KOPT-K1 (cell line): ENCODE data around the gene HEXD.

ENCODE experiments used
- H3K27ac ChIP-seq: fragments of 200-600 bp; sonication (generic); 2 replicates; pipeline ENCODE4 v1.5.1; 2016; ENCODE audit warnings: antibody characterized with exemption, mild to moderate bottlenecking, low read depth, low read length; ENCODE audit not compliant: poor library complexity, severe bottlenecking
- H3K36me3 ChIP-seq: fragments of 200-600 bp; sonication (generic); 2 replicates; pipeline ENCODE4 v1.5.1; 2017; ENCODE audit warnings: antibody characterized with exemption, mild to moderate bottlenecking, low read length, moderate library complexity; ENCODE audit not compliant: insufficient read depth
- H3K9me3 ChIP-seq: fragments of 200-600 bp; sonication (generic); 2 replicates; pipeline ENCODE4 v1.5.1; 2017; ENCODE audit warnings: antibody characterized with exemption, low read length, mild to moderate bottlenecking; ENCODE audit not compliant: insufficient read depth, poor library complexity, severe bottlenecking

HEXD gene

DNA sequence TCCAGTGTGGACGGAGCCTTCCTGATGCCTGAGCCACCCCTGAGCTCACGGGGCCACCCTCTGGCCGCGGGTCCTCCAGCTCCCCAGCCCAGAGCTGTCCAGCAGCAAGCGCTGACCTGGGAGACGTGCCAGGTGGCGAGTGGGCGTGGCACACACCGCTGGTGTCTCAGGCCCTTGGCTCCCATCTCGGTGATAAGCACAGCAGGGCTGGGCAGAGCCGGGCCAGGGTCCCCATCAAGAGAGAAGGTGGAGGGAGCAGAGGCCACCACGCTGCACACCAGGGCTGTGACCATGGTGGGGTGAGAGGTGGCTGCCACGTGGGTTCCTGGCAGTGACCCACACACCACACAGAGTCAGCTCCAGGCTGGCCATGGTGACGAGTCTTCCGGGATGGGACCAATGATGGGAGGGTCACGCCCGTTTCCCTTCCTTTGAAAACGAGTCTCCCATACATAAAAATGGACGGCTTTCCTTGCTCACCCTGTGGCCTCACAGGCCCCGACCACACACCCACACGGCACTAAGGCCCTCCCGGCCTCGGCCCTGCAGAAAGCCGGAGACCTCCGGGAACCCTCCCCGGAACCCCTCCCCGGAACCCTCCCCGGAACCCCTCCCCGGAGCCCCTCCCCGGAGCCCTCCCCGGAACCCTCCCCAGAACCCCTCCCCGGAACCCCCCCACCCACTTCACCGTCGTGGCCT lies 29.8 kb upstream of the HEXD start:
- H3K36me3 ChIP-seq = peaks cover 25% of the 10 kb centered on the region
- no peak overlapping the region for H3K27ac ChIP-seq
- no peaks in the 10 kb centered on the region for H3K9me3 ChIP-seq

DNA sequence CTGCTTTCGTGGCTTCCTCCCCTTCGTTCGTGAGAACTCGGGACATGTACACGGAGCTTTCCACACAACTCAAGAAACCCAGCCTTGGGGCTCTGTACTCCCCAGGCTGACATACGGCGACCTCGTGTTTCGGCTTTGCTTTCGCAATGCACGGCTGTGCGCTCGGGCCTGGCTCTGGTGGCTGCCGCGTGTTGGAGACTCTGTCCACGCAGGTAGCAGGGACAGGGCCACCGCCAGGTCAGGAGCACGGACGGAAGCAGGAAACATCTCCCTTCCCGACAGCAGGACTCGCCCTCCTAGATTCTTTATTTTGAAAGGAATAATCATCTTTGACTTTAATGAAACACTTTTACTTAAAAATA lies 29.2 kb upstream of the HEXD start:
- Histone ChIP-seq H3K27ac (no peak overlapping the region), H3K36me3 (peaks cover 30% of the 10 kb centered on the region), H3K9me3 (no peaks in the 10 kb centered on the region)

DNA sequence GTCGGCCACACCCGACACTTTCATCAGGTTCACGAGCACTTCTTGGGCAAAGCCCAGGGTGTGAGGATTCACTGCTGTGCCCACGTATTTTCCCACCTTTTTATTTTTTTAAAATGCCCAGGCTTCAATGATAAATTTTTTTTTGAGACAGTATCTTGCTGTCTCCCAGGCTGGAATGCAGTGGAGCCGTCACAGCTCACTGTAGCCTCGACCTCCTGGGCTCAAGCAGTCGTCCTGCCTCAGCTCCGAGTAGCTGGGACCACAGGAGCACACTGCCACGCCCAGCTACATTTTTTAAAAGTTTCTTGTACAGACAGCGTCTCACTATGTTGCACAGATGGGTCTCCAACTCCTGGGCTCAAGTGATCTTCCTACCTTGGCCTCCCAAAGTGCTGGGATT lies 28.8 kb upstream of the HEXD start:
- no peaks in the 10 kb centered on the region for H3K9me3 ChIP-seq
- H3K36me3 ChIP-seq = peaks cover 35% of the 10 kb centered on the region
- H3K27ac ChIP-seq = no peak overlapping the region

DNA sequence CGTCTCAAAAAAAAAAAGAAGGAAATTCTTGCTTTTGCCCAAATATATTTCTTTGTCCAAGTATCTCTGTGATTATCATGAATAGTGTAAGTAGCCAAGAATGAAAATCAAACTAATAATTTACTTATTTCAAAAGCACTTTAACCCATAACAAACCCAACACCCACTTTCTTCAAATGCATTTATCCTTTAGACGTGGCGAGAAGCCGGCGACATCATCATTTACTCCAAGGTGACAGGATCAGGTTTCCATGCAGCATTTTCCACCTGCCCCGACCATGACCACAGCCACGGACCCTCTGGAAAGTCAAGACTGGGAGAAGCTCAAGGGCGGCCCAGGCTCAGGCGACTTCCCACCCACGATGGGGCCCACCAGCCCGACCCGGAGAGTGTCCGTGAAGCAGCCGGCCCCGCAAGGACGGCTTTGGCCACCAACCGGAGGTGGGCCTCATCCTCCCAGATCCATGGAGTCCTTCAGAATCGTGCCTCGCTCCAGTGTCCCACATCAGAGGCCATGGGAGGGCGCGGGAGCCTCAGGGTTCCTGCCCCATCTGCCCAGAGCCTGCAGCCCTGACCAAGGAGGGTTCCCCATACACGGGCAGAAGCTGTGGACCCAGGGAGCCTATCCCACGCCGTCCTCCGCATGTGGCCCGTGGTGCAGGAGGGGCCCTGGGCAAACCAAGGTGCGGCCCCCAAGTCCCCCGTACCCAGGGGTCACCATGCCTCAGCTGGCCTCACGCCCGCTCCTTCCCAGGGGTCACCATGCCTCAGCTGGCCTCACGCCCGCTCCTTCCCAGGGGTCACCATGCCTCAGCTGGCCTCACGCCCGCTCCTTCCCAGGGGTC lies 27.9 kb upstream of the HEXD start:
- Histone ChIP-seq H3K27ac (no peak overlapping the region), H3K36me3 (peaks cover 37% of the 10 kb centered on the region), H3K9me3 (no peaks in the 10 kb centered on the region)

DNA sequence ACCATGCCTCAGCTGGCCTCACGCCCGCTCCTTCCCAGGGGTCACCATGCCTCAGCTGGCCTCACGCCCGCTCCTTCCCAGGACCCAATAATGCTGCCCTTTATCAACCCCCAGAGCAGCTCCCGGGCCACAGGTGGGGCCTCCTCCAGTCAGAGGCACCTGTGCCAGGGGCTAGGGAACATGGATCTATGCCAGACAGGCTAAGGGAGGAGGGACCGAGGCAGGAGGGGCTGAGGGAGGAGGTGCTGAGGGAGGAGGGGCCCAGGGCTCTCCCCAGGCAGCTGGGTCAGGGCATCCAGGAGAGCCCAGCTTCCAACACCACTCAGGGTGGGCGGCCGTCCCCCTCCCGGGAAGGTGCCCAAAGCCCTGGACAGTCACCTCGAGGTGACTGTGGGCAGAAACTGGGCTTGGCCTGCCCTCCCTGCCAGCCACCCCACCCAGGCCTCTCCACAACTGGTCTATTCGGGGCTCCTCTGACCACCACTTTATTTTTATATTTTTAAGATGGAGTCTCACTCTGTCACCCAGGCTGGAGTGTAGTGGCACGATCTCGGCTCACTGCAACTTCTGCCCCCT lies 27.2 kb upstream of the HEXD start:
- H3K27ac ChIP-seq = no peak overlapping the region
- peaks cover 37% of the 10 kb centered on the region for H3K36me3 ChIP-seq
- no peaks in the 10 kb centered on the region for H3K9me3 ChIP-seq

DNA sequence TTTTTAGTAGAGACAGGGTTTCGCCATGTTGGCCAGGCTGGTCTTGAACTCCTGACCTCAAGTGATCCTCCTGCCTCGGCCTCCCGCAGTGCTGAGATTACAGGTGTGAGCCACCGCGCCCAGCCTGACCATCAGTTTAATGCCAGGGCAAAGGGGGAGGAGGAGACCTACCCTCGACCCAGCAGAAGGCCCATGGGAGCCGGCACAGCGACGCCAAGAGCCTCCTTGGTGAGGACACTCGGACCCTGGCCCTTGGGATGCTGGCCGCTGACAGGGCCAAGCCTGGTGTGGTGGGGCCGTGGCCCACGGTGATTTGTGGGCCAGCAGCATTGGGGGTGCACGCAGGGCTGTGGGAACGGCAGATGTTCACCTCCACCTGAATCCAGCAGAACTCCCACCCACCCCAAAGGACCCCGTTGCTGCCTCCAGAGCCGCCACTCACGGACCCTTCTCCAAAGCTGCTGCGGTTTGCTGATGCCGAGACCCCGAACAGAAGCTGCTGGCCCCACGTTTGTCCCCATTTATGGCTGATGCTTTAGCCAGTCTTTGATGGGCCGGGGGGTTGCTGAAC lies 26.6 kb upstream of the HEXD start:
- no peaks in the 10 kb centered on the region for H3K9me3 ChIP-seq
- H3K27ac ChIP-seq = no peak overlapping the region
- peaks cover 42% of the 10 kb centered on the region for H3K36me3 ChIP-seq

DNA sequence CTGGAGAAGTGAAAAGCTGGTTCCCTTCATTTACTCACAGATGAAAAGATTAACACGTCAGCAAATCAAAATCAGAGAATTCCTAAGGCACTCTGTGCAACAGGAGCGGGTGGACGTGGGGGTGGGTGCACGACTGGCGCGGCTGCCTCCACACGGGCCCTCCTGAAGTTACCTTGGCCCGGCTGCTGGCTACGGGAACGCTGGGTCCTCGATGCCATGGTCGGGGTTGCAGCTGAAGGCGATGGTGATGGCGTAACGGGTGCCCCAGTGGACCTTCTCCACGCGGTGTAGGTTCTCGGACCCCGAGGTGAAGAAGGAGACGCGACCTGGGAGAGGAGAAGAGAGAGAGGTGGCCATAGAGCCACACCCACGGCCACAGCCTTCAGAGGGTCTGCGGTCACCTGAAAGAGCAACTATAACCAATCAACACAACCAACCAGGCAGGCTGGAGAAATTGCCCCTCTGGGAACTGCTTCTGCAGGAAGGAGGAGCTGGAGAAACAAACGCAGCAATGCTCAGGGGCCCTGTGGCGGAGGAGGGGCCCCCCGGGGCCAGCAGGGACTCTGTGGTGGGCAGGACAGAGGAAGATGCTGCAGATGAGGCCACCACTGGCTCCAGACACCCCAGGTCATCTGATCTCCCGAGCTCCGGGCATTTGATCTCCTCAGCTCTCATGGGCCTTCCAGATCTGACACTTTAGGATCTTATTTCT lies 25.8 kb upstream of the HEXD start:
- Histone ChIP-seq H3K36me3 (peaks cover 44% of the 10 kb centered on the region), H3K27ac (no peak overlapping the region), H3K9me3 (no peaks in the 10 kb centered on the region)

DNA sequence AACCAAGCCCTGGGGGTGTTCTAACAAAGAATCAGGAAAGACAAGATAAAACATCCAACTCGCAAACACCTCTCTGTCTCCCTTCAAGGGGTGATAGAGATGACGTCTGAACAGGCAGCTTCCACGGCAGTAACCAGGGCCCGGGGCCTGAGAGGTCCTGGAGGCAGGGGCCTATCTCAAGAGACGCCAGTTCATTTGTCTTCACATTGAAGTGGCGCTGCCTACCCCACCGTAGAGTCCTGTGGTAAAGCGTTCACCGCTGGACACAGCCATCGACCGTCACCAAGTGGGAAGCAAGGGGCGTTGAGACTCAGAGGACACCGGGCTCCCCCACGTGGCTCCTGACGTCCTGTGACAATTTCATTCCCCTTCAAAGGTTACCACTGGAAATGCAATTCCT lies 25.2 kb upstream of the HEXD start:
- Histone ChIP-seq H3K9me3 (no peaks in the 10 kb centered on the region), H3K36me3 (peaks cover 48% of the 10 kb centered on the region), H3K27ac (no peak overlapping the region)

DNA sequence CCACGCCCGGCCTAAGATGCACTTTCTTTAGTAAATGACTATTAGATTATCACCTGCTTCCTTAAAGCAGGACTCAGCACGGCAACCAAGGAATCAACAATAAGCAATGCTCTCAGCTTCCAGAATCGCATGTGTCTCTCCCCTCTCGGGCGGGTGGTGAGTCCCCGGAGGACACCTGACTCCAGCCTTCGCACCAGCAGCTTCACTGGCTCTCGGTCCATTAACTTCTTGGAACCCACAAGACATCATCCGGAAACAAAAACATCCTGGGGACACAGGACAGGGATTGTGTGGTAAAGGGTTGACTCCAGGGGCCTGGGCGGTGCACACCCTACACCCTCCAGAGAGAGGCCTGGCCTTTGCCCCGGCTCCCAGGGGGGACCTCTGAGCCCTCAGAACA lies 23.9 kb upstream of the HEXD start:
- no peaks in the 10 kb centered on the region for H3K9me3 ChIP-seq
- H3K36me3 ChIP-seq = peaks cover 51% of the 10 kb centered on the region
- no peak overlapping the region for H3K27ac ChIP-seq

DNA sequence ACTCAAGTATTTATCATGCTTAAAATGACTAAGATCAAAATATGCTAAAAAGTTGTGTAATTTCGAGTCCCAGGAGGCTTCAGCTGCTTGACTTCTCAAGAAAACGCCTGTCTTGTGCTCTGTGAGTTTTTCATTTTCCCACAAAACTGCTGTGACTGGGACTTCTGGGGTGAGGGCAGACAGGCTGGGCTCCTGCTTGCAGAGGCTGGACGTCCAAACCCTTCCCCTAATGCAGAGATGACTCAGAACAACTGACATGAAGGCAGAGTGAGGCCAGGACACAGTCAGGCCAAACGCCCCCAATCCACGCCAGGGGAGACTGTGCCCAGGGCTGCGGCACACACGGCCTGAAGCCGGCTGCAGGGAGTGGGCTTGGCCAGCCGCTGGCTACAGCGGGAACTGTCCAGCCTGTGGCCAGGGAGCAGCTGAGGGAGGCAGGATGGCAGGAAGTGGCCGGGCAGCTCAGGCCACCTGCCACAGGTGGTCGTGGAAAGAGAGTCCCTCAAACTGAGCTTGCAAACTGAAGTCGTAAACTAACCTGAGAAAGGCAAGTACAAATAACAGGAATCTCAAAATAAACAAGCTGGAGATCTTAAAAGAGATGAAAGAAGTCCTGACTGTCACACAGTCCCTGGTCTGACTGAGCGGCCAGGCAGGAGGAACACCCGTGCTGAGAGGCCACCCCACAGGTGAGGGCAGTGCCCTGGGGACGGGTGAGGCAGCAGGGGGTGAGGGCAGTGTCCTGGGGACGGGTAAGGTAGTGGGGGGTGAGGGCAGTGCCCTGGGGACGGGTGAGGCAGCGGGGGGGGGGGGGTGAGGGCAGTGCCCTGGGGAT lies 21.3 kb upstream of the HEXD start:
- Histone ChIP-seq H3K27ac (no peak overlapping the region), H3K9me3 (no peaks in the 10 kb centered on the region), H3K36me3 (peaks cover 47% of the 10 kb centered on the region)

DNA sequence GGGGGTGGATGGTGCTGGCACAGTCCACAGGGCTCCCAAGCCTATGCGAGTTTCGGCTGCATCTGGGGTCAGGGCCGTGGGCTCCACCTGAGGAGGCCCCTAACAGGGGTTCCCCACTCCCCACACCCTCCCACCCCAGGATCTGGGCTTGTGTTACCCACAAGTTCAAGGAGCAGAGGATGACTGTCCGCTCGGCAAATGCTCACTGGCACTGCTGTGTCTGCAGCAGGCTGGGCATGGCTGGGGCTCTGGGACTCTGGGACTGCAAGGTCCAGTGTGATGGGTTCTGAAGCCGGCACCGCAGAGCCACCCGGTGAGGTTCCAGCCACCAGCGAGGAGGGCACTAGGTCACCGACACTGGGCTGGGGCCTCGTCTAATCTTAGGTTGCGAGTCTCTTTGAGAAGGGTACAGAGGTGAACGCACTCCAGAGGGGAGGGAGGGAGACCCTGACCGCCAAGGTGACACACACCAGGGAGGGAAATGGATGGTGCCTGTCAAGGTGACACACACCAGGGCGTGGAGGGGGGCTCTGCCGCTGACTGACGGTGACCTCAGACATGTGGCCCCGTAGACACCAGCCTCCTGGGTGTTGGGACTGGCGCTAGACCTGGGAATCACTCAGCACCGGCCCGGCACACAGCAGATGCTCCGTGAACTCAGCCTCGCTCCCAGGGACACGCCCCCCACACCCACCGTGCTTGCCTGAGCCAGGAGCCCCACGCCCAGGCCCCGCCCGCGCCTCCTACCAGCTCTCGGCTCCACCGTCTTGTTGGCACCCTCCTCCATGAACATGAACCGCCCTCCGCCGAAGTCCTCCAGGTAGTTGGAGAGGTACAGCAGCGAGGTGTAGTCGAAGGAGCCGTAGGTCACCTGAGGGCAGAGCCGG lies 20.5 kb upstream of the HEXD start:
- Histone ChIP-seq H3K9me3 (no peaks in the 10 kb centered on the region), H3K36me3 (peaks cover 46% of the 10 kb centered on the region), H3K27ac (no peak overlapping the region)

DNA sequence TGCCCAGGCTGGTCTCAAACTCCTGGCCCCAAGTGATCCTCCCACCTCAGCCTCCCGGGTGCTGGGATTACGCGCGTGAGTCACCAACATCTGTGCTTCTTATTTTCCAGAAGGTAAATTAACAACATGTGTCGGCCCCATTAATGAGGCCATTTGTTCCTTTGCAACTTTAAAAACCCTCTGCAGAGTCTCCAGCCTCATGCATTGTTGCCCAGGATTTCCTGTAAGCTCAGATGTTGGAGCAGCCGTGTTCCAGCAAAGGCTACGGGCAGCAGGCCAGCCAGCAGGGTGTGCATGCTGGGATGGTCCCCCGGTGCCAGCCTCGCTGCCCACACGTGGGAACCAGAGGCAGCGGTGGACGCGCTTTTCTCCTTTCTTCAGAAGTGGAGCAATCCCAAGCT lies 19.1 kb upstream of the HEXD start:
- H3K27ac ChIP-seq = no peak overlapping the region
- H3K36me3 ChIP-seq = peaks cover 47% of the 10 kb centered on the region
- H3K9me3 ChIP-seq = no peaks in the 10 kb centered on the region

DNA sequence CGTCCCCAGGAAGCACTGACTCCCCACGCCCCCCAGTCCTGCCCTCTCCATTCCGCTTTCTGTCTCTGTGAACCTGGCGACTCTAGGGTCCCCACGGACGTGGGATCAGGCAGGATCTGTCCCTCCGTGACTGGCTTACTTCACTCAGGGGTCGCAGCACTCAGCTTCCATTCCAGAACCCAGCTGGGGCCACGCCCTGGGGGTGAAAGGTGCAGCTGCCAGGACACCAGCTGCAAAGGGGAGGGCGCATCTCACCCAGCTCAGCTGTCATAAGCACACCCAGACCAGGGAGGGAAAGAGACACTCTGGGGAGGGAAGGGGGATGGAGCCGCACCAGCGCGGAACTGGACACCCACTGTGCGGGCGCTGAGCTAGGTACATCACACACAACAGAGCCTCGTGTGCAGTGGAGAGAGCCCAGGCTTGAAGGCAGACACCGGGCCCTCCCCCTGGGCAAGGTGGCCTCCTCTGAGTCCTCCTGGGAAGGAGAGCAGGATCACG lies 18.5 kb upstream of the HEXD start:
- Histone ChIP-seq H3K9me3 (no peaks in the 10 kb centered on the region), H3K36me3 (peaks cover 47% of the 10 kb centered on the region), H3K27ac (no peak overlapping the region)
